ENCODE results near the gene MOB2.

The MOB2 gene

GRCh38 chr11:1481861-1482441, 4.6 kb downstream of the MOB2 start (continued):
- TF ChIP-seq CSRNP3 (CRISPR knock-in tag; IDR thresholded peaks at IDR 0.05) (no peak), ESRRG (CRISPR knock-in tag; IDR thresholded peaks at IDR 0.05) (no peak), ISL1 (CRISPR knock-in tag; IDR thresholded peaks at IDR 0.05) (no peak), ZC3H10 (CRISPR knock-in tag; IDR thresholded peaks at IDR 0.05) (no peak), RARB (CRISPR knock-in tag; IDR thresholded peaks at IDR 0.05) (no peak), PATZ1 (CRISPR knock-in tag; IDR thresholded peaks at IDR 0.05; ENCODE audit: borderline replicate concordance) (no peak), TOX (CRISPR knock-in tag; IDR thresholded peaks at IDR 0.05; ENCODE audit: borderline replicate concordance) (no peak), POU6F1 (CRISPR knock-in tag; IDR thresholded peaks at IDR 0.05; ENCODE audit: borderline replicate concordance, low read depth) (no peak), OSR1 (CRISPR knock-in tag; IDR thresholded peaks at IDR 0.05) (no peak), GLIS3 (CRISPR knock-in tag; IDR thresholded peaks at IDR 0.05) (no peak)

GRCh38 chr11:1481483-1481825, 5.1 kb downstream of the MOB2 start:
- TF ChIP-seq ZFP3 (CRISPR knock-in tag; IDR thresholded peaks at IDR 0.05) = no peak
- TF ChIP-seq ISL1 (CRISPR knock-in tag; IDR thresholded peaks at IDR 0.05) = no peak
- no peak for TF ChIP-seq ZNF70 (CRISPR knock-in tag; IDR thresholded peaks at IDR 0.05)
- no peak for TF ChIP-seq ZFP30 (CRISPR knock-in tag; IDR thresholded peaks at IDR 0.05)
- TF ChIP-seq TCF4 (CRISPR knock-in tag; IDR thresholded peaks at IDR 0.05; ENCODE audit: borderline replicate concordance) = no peak
- no peak for TF ChIP-seq TOX (CRISPR knock-in tag; IDR thresholded peaks at IDR 0.05; ENCODE audit: borderline replicate concordance)
- no peak for TF ChIP-seq BACH2 (CRISPR knock-in tag; IDR thresholded peaks at IDR 0.05; ENCODE audit: borderline replicate concordance)
- TF ChIP-seq ESRRG (CRISPR knock-in tag; IDR thresholded peaks at IDR 0.05) = no peak
- no peak for TF ChIP-seq CSRNP3 (CRISPR knock-in tag; IDR thresholded peaks at IDR 0.05)
- TF ChIP-seq PPARA (CRISPR knock-in tag; IDR thresholded peaks at IDR 0.05; ENCODE audit: borderline replicate concordance) = no peak
- TF ChIP-seq CREB5 (CRISPR knock-in tag; IDR thresholded peaks at IDR 0.05; ENCODE audit: low read depth) = no peak
- no peak for TF ChIP-seq TSHZ2 (CRISPR knock-in tag; IDR thresholded peaks at IDR 0.05)
- TF ChIP-seq GLIS3 (CRISPR knock-in tag; IDR thresholded peaks at IDR 0.05) = no peak
- no peak for TF ChIP-seq ZNF565 (CRISPR knock-in tag; conservative IDR thresholded peaks at IDR 0.05; ENCODE audit: low read depth)
- no peak for TF ChIP-seq SNAI2 (CRISPR knock-in tag; IDR thresholded peaks at IDR 0.05)
- TF ChIP-seq ARNTL (CRISPR knock-in tag; IDR thresholded peaks at IDR 0.05; ENCODE audit: borderline replicate concordance, low read depth) = no peak
- no peak for ATAC-seq
